SU-DHL-6 (cell line): ENCODE results near the gene ASB2.

Experiments
- H2AFZ ChIP-seq: fragments of 200-600 bp; sonication (generic); 2 replicates; pipeline ENCODE4 v1.6.1; 2014; ENCODE audit warnings: low read depth, mild to moderate bottlenecking, moderate library complexity, mixed read lengths, antibody characterized with exemption, low read length; ENCODE audit not compliant: severe bottlenecking
- H3F3A ChIP-seq: fragments of 200-600 bp; shearing (Covaris generic); 2 replicates; pipeline ENCODE4 v1.6.0; 2016; ENCODE audit warnings: antibody characterized with exemption, mild to moderate bottlenecking; ENCODE audit not compliant: insufficient read depth
- H3K27ac ChIP-seq: fragments of 200-600 bp; sonication (generic); 2 replicates; pipeline ENCODE4 v1.5.1; 2016; ENCODE audit warnings: low read depth, mild to moderate bottlenecking, low read length, moderate library complexity, mixed read lengths
- H3K27me3 ChIP-seq: fragments of 200-600 bp; sonication (generic), shearing (Covaris generic); 2 replicates; pipeline ENCODE4 v1.6.0; 2014; ENCODE audit warnings: mild to moderate bottlenecking, low read length
- H3K36me3 ChIP-seq: fragments of 200-600 bp; sonication (generic); 2 replicates; pipeline ENCODE4 v1.6.1; 2014; ENCODE audit warnings: mild to moderate bottlenecking, low read length, mixed read lengths
- H3K4me2 ChIP-seq: fragments of 300-600, 200-600 bp; shearing (Covaris generic), sonication (generic); 2 replicates; pipeline ENCODE4 v1.6.0; 2014; ENCODE audit warnings: low read length, low read depth, mild to moderate bottlenecking; ENCODE audit not compliant: poor library complexity, severe bottlenecking
- H3K4me3 ChIP-seq: fragments of 200-600 bp; sonication (generic); 2 replicates; pipeline ENCODE4 v1.5.1; 2014; ENCODE audit warnings: antibody characterized with exemption, low read length, mild to moderate bottlenecking, mixed read lengths; ENCODE audit not compliant: insufficient read depth, poor library complexity, severe bottlenecking
- H3K79me2 ChIP-seq: fragments of 200-600 bp; sonication (generic); 2 replicates; pipeline ENCODE4 v1.6.1; 2014; ENCODE audit warnings: mild to moderate bottlenecking, low read length, moderate library complexity; ENCODE audit not compliant: insufficient read depth
- H3K9ac ChIP-seq: fragments of 200-600 bp; sonication (generic); 2 replicates; pipeline ENCODE4 v1.7.0; 2014; ENCODE audit warnings: mild to moderate bottlenecking, low read length
- H3K9me2 ChIP-seq: fragments of 200-600 bp; sonication (generic); replicated peaks from 2 replicates; pipeline ENCODE4 v1.6.1; 2014; ENCODE audit warnings: low read length; ENCODE audit not compliant: insufficient read depth
- H3K9me3 ChIP-seq: fragments of 200-600 bp; sonication (generic); 2 replicates; pipeline ENCODE4 v1.6.1; 2014; ENCODE audit warnings: low read length, mixed read lengths; ENCODE audit not compliant: insufficient read depth
- H4K20me1 ChIP-seq: fragments of 200-600 bp; sonication (generic); 2 replicates; pipeline ENCODE4 v1.6.1; 2014; ENCODE audit warnings: low read depth, mild to moderate bottlenecking, antibody characterized with exemption, low read length, moderate library complexity, mixed read lengths
- EZH2phosphoT487 ChIP-seq: fragments of 200-600 bp; sonication (generic), shearing (Covaris generic); conservative IDR thresholded peaks from 2 replicates; pipeline ENCODE4 v1.6.1; 2018; ENCODE audit warnings: mild to moderate bottlenecking, antibody characterized with exemption, low read length, moderate library complexity, mixed read lengths
- TF ChIP-seq, protein P1 (sequence below): fragments of 200-600 bp; sonication (generic); IDR thresholded peaks from one replicate; pipeline ENCODE4 v1.5.1; 2017; ENCODE audit warnings: antibody characterized with exemption, mild to moderate bottlenecking, low read length, moderate library complexity; ENCODE audit not compliant: insufficient read depth, poor library complexity, severe bottlenecking

Gene ASB2

GRCh38 chr14:93944348-93945069 is 31.9 kb downstream of the ASB2 start:
- peaks cover 3% of the 10 kb centered on the region; the same call in 1 of the 2 replicates for H3F3A ChIP-seq

GRCh38 chr14:93943930-93944329 is 32.4 kb downstream of the ASB2 start:
- Histone ChIP-seq H3K27me3 (no peaks in the 10 kb centered on the region), H3K9me2 (no peaks in the 10 kb centered on the region), H3F3A (peaks cover 3% of the 10 kb centered on the region; the same call in 1 of the 2 replicates), H3K9ac (no peak overlapping the region), H2AFZ (no peak overlapping the region), H3K36me3 (peaks cover 12% of the 10 kb centered on the region), H4K20me1 (no peaks in the 10 kb centered on the region), H3K79me2 (no peaks in the 10 kb centered on the region), H3K9me3 (no peaks in the 10 kb centered on the region), H3K27ac (no peak overlapping the region), H3K4me3 (no peak overlapping the region), H3K4me2 (no peak overlapping the region)
- TF ChIP-seq, protein P1, sequence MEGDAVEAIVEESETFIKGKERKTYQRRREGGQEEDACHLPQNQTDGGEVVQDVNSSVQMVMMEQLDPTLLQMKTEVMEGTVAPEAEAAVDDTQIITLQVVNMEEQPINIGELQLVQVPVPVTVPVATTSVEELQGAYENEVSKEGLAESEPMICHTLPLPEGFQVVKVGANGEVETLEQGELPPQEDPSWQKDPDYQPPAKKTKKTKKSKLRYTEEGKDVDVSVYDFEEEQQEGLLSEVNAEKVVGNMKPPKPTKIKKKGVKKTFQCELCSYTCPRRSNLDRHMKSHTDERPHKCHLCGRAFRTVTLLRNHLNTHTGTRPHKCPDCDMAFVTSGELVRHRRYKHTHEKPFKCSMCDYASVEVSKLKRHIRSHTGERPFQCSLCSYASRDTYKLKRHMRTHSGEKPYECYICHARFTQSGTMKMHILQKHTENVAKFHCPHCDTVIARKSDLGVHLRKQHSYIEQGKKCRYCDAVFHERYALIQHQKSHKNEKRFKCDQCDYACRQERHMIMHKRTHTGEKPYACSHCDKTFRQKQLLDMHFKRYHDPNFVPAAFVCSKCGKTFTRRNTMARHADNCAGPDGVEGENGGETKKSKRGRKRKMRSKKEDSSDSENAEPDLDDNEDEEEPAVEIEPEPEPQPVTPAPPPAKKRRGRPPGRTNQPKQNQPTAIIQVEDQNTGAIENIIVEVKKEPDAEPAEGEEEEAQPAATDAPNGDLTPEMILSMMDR = no peak
- no peak for TF ChIP-seq EZH2phosphoT487

More at GRCh38 chr14:93944348-93945069, 31.9 kb downstream of the ASB2 start:
- H3K79me2 ChIP-seq = no peaks in the 10 kb centered on the region
- TF ChIP-seq, protein P1 = no peak
- TF ChIP-seq EZH2phosphoT487 = no peak
- no peak overlapping the region for H3K27ac ChIP-seq
- H2AFZ ChIP-seq = no peak overlapping the region
- no peaks in the 10 kb centered on the region for H3K9me3 ChIP-seq
- no peak overlapping the region for H3K4me3 ChIP-seq
- peaks cover 12% of the 10 kb centered on the region for H3K36me3 ChIP-seq
- H3K4me2 ChIP-seq = no peak overlapping the region
- H3K27me3 ChIP-seq = no peaks in the 10 kb centered on the region
- H3K9ac ChIP-seq = no peak overlapping the region
- H4K20me1 ChIP-seq = no peaks in the 10 kb centered on the region
- H3K9me2 ChIP-seq = no peaks in the 10 kb centered on the region

DNA sequence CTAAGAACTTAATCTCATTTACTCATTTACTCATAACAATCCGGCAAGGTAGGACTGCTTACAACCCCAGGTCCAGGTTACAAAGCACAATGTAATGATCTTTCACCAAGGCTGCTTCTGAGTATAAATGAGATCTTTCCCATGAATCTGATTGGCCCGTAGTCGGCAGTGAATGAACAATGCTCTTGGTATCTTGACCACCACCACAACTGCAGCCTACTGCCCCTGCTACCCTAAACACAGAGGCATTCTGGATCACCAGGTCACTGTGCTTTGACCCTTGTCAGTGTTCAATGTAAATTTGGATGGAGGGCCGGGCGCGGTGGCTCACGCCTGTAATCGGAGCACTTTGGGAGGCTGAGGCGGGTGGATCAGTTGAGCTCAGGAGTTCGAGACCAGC is 33.3 kb downstream of the ASB2 start:
- Histone ChIP-seq H3K79me2 (no peaks in the 10 kb centered on the region), H4K20me1 (no peaks in the 10 kb centered on the region), H3K27ac (no peak overlapping the region), H2AFZ (no peak overlapping the region), H3K27me3 (no peaks in the 10 kb centered on the region), H3K9me3 (no peaks in the 10 kb centered on the region), H3K9ac (no peak overlapping the region), H3F3A (peaks cover 3% of the 10 kb centered on the region; the same call in 1 of the 2 replicates), H3K4me3 (no peak overlapping the region), H3K4me2 (no peak overlapping the region), H3K36me3 (peaks cover 12% of the 10 kb centered on the region), H3K9me2 (no peaks in the 10 kb centered on the region)
- no peak for TF ChIP-seq EZH2phosphoT487

- H4K20me1 ChIP-seq = no peaks in the 10 kb centered on the region
- H3K9me2 ChIP-seq = no peaks in the 10 kb centered on the region
- no peaks in the 10 kb centered on the region for H3K27me3 ChIP-seq
- peaks cover 3% of the 10 kb centered on the region; the same call in 1 of the 2 replicates for H3F3A ChIP-seq
- no peak overlapping the region for H3K4me2 ChIP-seq
- no peaks in the 10 kb centered on the region for H3K79me2 ChIP-seq
- H3K4me3 ChIP-seq = no peak overlapping the region
- peak overlapping the region; percentile 69 for H3K27ac ChIP-seq
- no peaks in the 10 kb centered on the region for H3K9me3 ChIP-seq
- no peak overlapping the region for H3K9ac ChIP-seq
- TF ChIP-seq, protein P1 = no peak
- H3K36me3 ChIP-seq = 0 out of 2 replicates have a peak, but pooled peaks cover 3% of the 10 kb centered on the region
- no peak overlapping the region for H2AFZ ChIP-seq
Observed at GRCh38 chr14:93941293-93941910, 35.0 kb downstream of the ASB2 start.
